OCI-LY7 (cell line): ENCODE measurements around the gene EP300. TPM values are rescaled to one million over a fixed set of nuclear protein-coding genes. Genes with fewer than 3 reads are reported as not detected.
"Not testable (repeated sequence)": the region's sequence is repeated elsewhere in the genome, so short reads cannot be mapped to it uniquely, and the experiment has no call there.

Experiments used
- BruUV-seq: library from RNA; stranded (reverse); fragments of 400-500 nt; replicated peaks from 2 replicates; lab custom pipeline; 2021; lab: Mats Ljungman, UMichigan
- CTCF ChIA-PET: fragments of 300-600 bp; sonication (Branson Sonifier 250); formaldehyde crosslinking; loops from one replicate; lab custom pipeline; 2022; ENCODE audit warnings: antibody characterized with exemption; ENCODE audit not compliant: unreplicated experiment; lab: Charles Lee
- POLR2A ChIA-PET: fragments of 300-600 bp; sonication (Branson Sonifier 250); formaldehyde crosslinking; loops from one replicate; lab custom pipeline; 2022; ENCODE audit warnings: antibody characterized with exemption; lab: Charles Lee
- DNase-seq: peaks from one replicate; pipeline ENCODE4 v3.0.0-alpha.2; 2015; ENCODE audit warnings: low spot score
- H2AFZ ChIP-seq: fragments of 200-600 bp; sonication (generic), shearing (Covaris generic); 2 replicates; pipeline ENCODE4 v1.6.1; 2014; ENCODE audit warnings: mild to moderate bottlenecking, antibody characterized with exemption, low read length, moderate library complexity
- H3K27ac ChIP-seq: fragments of 200-600 bp; sonication (generic); 2 replicates; pipeline ENCODE4 v1.5.1; 2014; ENCODE audit warnings: mixed run types, low read depth, mild to moderate bottlenecking, moderate library complexity, low read length, inconsistent platforms; ENCODE audit not compliant: poor library complexity, severe bottlenecking
- H3K36me3 ChIP-seq: fragments of 200-600 bp; sonication (generic); 2 replicates; pipeline ENCODE4 v1.6.1; 2014; ENCODE audit warnings: mild to moderate bottlenecking, antibody characterized with exemption, low read length, moderate library complexity, mixed read lengths; ENCODE audit not compliant: insufficient read depth
- H3K4me1 ChIP-seq: fragments of 200-600 bp; sonication (generic); 2 replicates; pipeline ENCODE4 v1.5.1; 2014; ENCODE audit warnings: mild to moderate bottlenecking, low read length; ENCODE audit not compliant: insufficient read depth, poor library complexity, severe bottlenecking
- H3K4me2 ChIP-seq: fragments of 200-600 bp; sonication (generic); 2 replicates; pipeline ENCODE4 v1.6.1; 2014; ENCODE audit warnings: mild to moderate bottlenecking, low read length
- H3K4me3 ChIP-seq: fragments of 200-600 bp; sonication (generic); 2 replicates; pipeline ENCODE4 v1.5.1; 2014; ENCODE audit warnings: mild to moderate bottlenecking, low read depth, low read length; ENCODE audit not compliant: poor library complexity, severe bottlenecking
- H3K79me2 ChIP-seq: fragments of 200-600 bp; sonication (generic); 2 replicates; pipeline ENCODE4 v1.6.1; 2016; ENCODE audit warnings: low read depth, mild to moderate bottlenecking, low read length, moderate library complexity, mixed read lengths; ENCODE audit not compliant: insufficient read depth
- H3K9me2 ChIP-seq: fragments of 200-600 bp; sonication (generic); 2 replicates; pipeline ENCODE4 v1.6.1; 2016; ENCODE audit warnings: mild to moderate bottlenecking, low read length, mixed read lengths; ENCODE audit not compliant: insufficient read depth
- H3K9me3 ChIP-seq: fragments of 200-600 bp; sonication (generic); 2 replicates; pipeline ENCODE4 v1.6.1; 2014; ENCODE audit warnings: mild to moderate bottlenecking, mixed run types, low read length, mixed read lengths
- H4K20me1 ChIP-seq: fragments of 200-600 bp; sonication (generic); 2 replicates; pipeline ENCODE4 v1.6.1; 2014; ENCODE audit warnings: mild to moderate bottlenecking, antibody characterized with exemption, low read length, moderate library complexity, mixed read lengths; ENCODE audit not compliant: insufficient read depth
- CTCF ChIP-seq: fragments of 200-600 bp; sonication (generic); conservative IDR thresholded peaks from 2 replicates; pipeline ENCODE4 v1.5.1; 2014; ENCODE audit warnings: mild to moderate bottlenecking, antibody characterized with exemption, low read length, moderate library complexity, mixed read lengths
- EZH2phosphoT487 ChIP-seq: fragments of 200-600 bp; sonication (generic); IDR thresholded peaks from 2 replicates; pipeline ENCODE4 v1.6.1; 2018; ENCODE audit warnings: low read depth, borderline replicate concordance, mild to moderate bottlenecking, mixed run types, antibody characterized with exemption, low read length, moderate library complexity, mixed read lengths
- intact Hi-C: fragments of 100-400 bp; cut with micrococcal nuclease; formaldehyde crosslinking; loops from one replicate; pipeline ENCODE4 v1.10.0; 2022; ENCODE audit not compliant: unreplicated experiment
- total RNA-seq, 2 experiments: library from RNA; depleted of rRNA in 1 of 2; stranded (reverse); fragments of >200 nt in 1 of 2; shearing (Covaris generic) in 1 of 2; gene quantifications; 2 replicates each; pipeline ENCODE4 v1.2.3, GENCODE V29; 2014 to 2022

The EP300 gene
- total RNA-seq, 2 experiments from 2014 or later = 46.2 to 108 TPM

DNA sequence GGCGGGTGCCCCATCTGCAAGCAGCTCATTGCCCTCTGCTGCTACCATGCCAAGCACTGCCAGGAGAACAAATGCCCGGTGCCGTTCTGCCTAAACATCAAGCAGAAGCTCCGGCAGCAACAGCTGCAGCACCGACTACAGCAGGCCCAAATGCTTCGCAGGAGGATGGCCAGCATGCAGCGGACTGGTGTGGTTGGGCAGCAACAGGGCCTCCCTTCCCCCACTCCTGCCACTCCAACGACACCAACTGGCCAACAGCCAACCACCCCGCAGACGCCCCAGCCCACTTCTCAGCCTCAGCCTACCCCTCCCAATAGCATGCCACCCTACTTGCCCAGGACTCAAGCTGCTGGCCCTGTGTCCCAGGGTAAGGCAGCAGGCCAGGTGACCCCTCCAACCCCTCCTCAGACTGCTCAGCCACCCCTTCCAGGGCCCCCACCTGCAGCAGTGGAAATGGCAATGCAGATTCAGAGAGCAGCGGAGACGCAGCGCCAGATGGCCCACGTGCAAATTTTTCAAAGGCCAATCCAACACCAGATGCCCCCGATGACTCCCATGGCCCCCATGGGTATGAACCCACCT is 84.7 kb downstream of the EP300 start:
- Histone ChIP-seq H3K36me3 (peaks cover 84% of the 10 kb centered on the region), H3K79me2 (no peaks in the 10 kb centered on the region), H4K20me1 (no peaks in the 10 kb centered on the region), H3K4me3 (no peak overlapping the region), H3K4me1 (peaks cover 5% of the 10 kb centered on the region), H3K4me2 (no peak overlapping the region), H3K27ac (no peak overlapping the region), H2AFZ (no peak overlapping the region), H3K9me2 (no peaks in the 10 kb centered on the region), H3K9me3 (no peaks in the 10 kb centered on the region)
- POLR2A ChIA-PET = no interaction called here
- CTCF ChIA-PET = no interaction called here
- BruUV-seq = no TSS peak
- intact Hi-C loops = no loop called here
- DNase-seq = no peak
- TF ChIP-seq EZH2phosphoT487 (no peak), CTCF (no peak)

- intact Hi-C loops = no loop called here
- no peaks in the 10 kb centered on the region for H3K79me2 ChIP-seq
- no peak overlapping the region for H3K27ac ChIP-seq
- CTCF ChIA-PET = no interaction called here
- no TSS peak for BruUV-seq
- no peak overlapping the region for H2AFZ ChIP-seq
- no peaks in the 10 kb centered on the region for H3K9me3 ChIP-seq
- H3K36me3 ChIP-seq = peaks cover 77% of the 10 kb centered on the region
- no peak for TF ChIP-seq EZH2phosphoT487
- H3K4me1 ChIP-seq = peaks cover 5% of the 10 kb centered on the region
- no peaks in the 10 kb centered on the region for H4K20me1 ChIP-seq
- no peaks in the 10 kb centered on the region for H3K9me2 ChIP-seq
- H3K4me3 ChIP-seq = no peak overlapping the region
- POLR2A ChIA-PET = no interaction called here
- H3K4me2 ChIP-seq = no peak overlapping the region
- DNase-seq = no peak
These were observed 85.4 kb downstream of the EP300 start for GRCh38 chr22:41177622-41178424.

- Histone ChIP-seq H3K4me2 (no peak overlapping the region), H3K27ac (no peak overlapping the region), H3K4me3 (no peak overlapping the region), H2AFZ (no peak overlapping the region), H3K9me2 (no peaks in the 10 kb centered on the region), H3K4me1 (peaks cover 5% of the 10 kb centered on the region), H3K79me2 (no peaks in the 10 kb centered on the region), H3K36me3 (peaks cover 71% of the 10 kb centered on the region), H3K9me3 (no peaks in the 10 kb centered on the region), H4K20me1 (no peaks in the 10 kb centered on the region)
- intact Hi-C loops = no loop called here
- BruUV-seq = no TSS peak
- ChIA-PET POLR2A (no interaction called here), CTCF (no interaction called here)
- no peak for TF ChIP-seq EZH2phosphoT487
- TF ChIP-seq CTCF = no peak
- no peak for DNase-seq
These were observed 86.1 kb downstream of the EP300 start for GRCh38 chr22:41178425-41178975.

DNA sequence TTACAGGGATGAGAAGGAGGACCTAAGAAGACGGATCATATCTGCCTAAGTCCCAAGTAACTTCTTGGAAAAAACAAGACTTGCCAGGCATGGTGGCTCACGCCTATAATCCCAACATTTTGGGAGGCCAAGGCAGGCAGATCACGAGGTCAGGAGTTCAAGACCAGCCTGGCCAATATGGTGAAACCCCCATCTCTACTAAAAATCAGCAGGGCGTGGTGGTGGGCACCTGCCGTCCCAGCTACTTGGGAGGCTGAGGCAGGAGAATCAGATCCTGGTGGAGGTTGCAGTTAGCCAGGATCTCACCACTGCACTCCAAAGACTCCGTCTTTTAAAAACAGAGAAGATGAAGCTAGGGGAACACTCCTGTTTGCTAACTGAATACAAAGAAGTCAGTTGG is 88.0 kb downstream of the EP300 start:
- intact Hi-C loops = loop anchor here (10.0 kb wide), 1 partner anchor 236 kb away; no protein-coding TSS in a partner anchor
- H4K20me1 ChIP-seq, CTCF ChIA-PET, H3K9me3 ChIP-seq, H3K4me2 ChIP-seq, H3K4me1 ChIP-seq, H3K79me2 ChIP-seq, DNase-seq, H3K4me3 ChIP-seq, H2AFZ ChIP-seq, H3K9me2 ChIP-seq, BruUV-seq, H3K27ac ChIP-seq, POLR2A ChIA-PET: not testable (repeated sequence)
- peaks cover 52% of the 10 kb centered on the region for H3K36me3 ChIP-seq
